Activated effector memory CD4-positive, alpha-beta T cell treated with Interleukin-2 at 50 U/mL for 16 hours (primary cell): Measurements from ENCODE around the gene MOGAT3.

Source experiments
- DNase-seq: peaks from one replicate; pipeline ENCODE4 v3.0.0-alpha.2; 2020

MOGAT3 gene

GRCh38 chr7:101233907-101234547, 33.2 kb upstream of the MOGAT3 start:
- DNase-seq: no peak

GRCh38 chr7:101232141-101232850, 31.5 kb upstream of the MOGAT3 start:
- DNase-seq: no peak

DNA sequence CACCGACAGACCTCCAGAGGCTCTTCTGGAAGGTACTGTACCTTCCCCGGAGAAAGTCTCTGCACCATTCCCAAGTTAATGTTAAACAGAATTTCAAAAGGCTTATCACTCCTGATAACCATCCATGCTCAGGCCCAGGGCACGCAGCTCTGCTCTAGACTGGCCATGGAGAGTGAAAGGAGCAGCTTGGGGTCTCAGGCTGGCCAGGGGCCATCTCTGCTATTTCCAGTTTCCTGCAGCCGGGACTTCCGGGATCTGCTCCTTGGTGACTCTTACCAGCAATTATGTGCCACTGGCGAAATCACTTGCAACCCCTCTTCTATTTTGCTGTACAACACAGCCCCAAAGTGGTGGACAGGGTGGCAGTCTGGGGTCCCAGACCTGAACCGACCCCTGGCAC, 30.8 kb upstream of the MOGAT3 start:
- no peak for DNase-seq

DNA sequence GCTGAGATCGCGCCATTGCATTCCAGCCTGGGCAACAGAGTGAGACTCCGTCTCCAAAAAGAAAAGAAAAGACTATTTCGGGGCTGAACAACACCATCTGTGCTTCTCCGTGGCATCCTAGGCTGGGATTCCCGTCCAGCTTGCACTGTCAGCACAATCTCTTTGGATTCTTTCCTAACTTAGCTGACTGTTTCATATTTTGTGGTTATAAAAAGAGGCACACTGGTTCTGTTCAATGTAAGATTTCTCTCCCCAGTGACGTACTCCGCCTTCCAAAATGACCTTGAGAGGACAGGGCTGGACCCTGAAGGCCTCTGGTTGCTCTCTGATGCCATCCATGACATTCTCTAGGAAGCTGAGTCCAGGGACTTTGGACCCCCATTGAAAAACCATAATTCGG, 25.9 kb upstream of the MOGAT3 start:
- no peak for DNase-seq

GRCh38 chr7:101225650-101226049, 24.8 kb upstream of the MOGAT3 start:
- no peak for DNase-seq

GRCh38 chr7:101223528-101223927, 22.7 kb upstream of the MOGAT3 start:
- no peak for DNase-seq

GRCh38 chr7:101222275-101222830, 21.5 kb upstream of the MOGAT3 start:
- no peak for DNase-seq

DNA sequence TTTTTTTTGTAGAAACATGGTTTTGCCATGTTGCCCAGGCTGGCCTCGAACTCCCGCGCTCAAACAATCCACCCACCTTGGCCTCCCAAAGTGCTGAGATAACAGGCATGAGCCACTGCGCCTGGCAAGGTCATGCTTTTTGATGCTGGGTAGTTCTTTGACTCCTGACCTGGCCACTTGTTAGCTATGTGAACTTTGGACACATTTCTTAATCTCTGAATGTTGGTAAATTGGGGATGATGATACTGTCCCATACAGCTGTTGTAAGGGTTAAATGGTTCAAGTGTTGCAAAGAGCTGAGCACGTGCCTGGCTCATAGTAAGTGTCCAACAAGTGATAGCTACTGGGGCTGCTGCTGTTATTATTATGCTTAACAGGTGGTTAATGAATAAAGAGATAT, 19.5 kb upstream of the MOGAT3 start:
- DNase-seq: no peak

GRCh38 chr7:101218236-101219125, 17.6 kb upstream of the MOGAT3 start:
- DNase-seq: no peak

GRCh38 chr7:101217388-101218235, 16.8 kb upstream of the MOGAT3 start, which contains the start of the genes PLOD3 and ZNHIT1:
Gene PLOD3 (minus strand): TSS chr7:101217581. CDS start chr7:101217274, 307 bp downstream.
Gene ZNHIT1 (plus strand): TSS chr7:101218165. CDS start chr7:101218196, 31 bp downstream.
- peak; percentile 89 for DNase-seq

DNA sequence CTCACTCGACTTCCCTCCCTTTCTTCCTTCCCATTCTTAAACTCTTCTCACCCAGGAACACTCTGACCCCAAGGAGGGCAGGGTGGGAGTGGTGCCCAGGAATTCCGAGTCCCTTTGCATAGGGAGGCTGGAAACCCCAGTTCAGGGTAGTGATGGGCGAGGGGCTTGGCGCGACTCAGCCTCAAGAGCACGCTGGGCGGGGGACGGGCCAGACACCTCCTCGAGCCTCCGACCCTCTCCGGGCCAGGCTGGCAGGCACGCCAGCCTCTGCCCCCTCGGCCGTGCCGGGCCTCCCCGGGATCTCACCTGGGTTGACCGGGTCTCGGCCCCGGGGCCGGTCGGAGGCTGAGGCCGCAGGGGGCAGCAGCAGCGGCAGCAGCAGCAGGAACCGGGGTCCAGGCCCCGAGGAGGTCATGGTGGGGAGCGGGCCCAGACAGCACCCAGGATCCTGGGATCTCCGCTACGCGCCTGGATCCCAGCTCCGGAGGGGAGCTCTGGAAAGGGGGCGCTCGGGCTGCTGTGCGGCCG, 16.1 kb upstream of the MOGAT3 start:
- DNase-seq: no peak

DNA sequence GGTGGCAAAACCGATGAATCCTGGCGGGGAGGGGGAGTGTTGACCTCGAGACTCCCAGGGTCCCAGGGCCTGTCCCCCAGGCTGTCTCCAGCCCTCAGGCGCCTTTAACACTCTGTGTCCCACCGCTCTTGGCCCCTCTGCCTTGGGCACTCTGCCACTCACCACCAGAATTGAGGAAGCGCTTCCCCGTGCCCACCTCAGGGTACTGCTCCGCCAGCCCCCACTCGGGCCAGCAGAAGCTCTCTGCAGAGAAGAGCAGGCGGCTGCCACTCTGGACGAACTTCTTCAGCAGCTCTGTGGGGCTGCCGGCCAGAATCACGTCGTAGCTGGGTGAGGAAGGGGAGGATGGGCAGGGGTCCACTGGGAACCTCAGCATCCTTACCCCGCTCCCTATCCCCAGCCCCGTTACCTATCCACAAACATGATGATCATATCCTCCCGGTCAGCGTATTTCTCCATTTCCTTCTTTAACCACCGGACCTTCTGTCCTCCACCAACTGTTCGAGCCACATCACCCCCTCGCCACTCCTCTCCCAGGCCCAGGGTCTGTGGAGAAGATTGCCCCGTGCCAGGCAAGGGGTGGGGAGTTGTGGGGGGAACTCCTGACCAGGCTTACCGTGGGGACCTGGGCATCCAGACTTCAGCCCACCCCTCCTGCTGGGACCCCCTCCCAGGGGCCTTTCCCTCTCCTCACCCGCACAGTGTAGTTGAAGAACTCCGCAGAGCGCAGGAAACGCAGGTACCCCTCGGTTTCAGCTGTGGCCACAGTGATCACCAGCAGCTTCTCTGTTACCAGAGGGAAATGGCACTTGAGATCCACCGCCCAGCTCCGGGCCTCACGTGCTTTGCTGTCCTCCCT, 15.4 kb upstream of the MOGAT3 start:
- DNase-seq: no peak

- no peak for DNase-seq
Measured at GRCh38 chr7:101212014-101212413, 11.2 kb upstream of the MOGAT3 start.

GRCh38 chr7:101211501-101211900, 10.7 kb upstream of the MOGAT3 start:
- DNase-seq: no peak

- no peak for DNase-seq
Measured at GRCh38 chr7:101210143-101210542, 9.3 kb upstream of the MOGAT3 start.

DNA sequence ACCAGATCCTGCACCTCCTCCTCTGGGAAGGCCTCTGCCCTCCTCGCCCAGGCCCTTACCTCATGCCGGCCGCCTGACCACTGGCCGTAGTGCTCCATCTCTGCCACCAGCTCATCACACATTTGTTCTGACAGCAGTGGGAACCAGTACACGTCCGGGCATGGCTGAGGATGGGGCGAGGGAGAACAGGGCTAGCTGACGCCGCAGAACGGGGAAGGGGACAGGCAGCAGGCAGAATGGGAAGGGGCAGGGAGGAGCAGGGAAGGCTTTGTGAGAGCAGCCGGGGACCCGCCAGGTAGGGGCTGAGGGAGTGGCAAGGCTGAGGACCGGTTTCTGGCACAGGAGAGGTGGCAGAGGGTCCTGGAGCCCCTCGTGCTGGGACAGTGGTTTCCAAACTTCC, 8.0 kb upstream of the MOGAT3 start:
- DNase-seq: no peak

- DNase-seq: no peak
Measured at GRCh38 chr7:101207459-101207858, 6.6 kb upstream of the MOGAT3 start.

- DNase-seq: no peak
Measured at GRCh38 chr7:101206665-101207042, 5.8 kb upstream of the MOGAT3 start.

DNA sequence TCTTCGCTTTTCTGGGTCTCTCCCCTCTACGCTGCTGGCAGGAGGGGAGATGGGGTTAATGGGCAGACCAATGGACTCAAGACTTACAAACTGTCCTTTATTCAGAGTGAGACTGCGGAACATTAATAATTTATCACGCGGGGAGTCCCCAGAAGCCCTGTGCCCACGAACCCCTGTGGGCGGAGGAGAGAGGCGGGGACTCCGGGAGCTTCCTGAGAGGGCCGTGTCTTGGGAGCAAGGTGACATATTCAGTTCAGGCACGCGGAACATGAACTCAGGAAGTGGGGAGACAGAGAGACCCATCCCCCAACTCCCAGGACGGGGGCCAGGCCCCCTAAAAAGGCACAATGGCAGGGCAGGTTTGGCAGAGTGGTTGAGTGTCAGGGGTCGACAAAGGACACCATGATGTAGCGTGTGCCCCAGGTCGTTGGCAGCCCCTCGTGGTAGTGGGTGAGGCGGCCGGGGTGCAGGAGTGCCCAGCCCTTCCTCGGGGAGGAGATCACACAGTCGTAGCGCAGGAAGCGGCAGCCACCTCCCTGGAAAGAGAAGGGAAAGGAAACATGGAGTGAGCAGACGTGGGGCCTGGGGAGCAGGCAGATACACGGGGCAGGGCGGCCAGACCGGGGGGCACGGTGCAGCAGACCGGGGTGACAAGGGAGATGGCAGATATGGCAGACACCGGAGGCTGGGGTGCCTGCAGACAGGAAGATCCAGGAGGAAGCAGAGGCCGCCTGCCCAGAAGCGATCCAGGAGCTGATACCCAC, 5.2 kb upstream of the MOGAT3 start:
- DNase-seq: no peak
